ENCODE measurements around the gene ZNF697.

Gene ZNF697

GRCh38 chr1:119651133-119651532 is 3.1 kb upstream of the ZNF697 start:
- Histone ChIP-seq H3K36me3 (ENCODE audit: control insufficient read depth, insufficient read depth, low read length) (no peaks in the 10 kb centered on the region), H3K4me1 (ENCODE audit: control insufficient read depth, insufficient read depth, low read length) (peaks cover 5% of the 10 kb centered on the region), H3K27me3 (ENCODE audit: control insufficient read depth, insufficient read depth, low read length, poor library complexity, severe bottlenecking) (peaks cover 28% of the 10 kb centered on the region), H3K27ac (ENCODE audit: insufficient read depth, low read depth, low read length, poor library complexity, severe bottlenecking) (no peak overlapping the region), H3K9me3 (ENCODE audit: control insufficient read depth, low read length) (no peaks in the 10 kb centered on the region), H3K4me3 (ENCODE audit: insufficient read depth, low read depth, low read length) (no peak overlapping the region)
- 82 to 88% methylated on average over 2 of the region's 2 CpGs for WGBS, 2 experiments

GRCh38 chr1:119648620-119649004 is 546 bp upstream of the ZNF697 start:
- Histone ChIP-seq H3K4me1 (ENCODE audit: control insufficient read depth, insufficient read depth, low read length) (peaks cover 5% of the 10 kb centered on the region), H3K27me3 (ENCODE audit: control insufficient read depth, insufficient read depth, low read length, poor library complexity, severe bottlenecking) (peaks cover 28% of the 10 kb centered on the region), H3K9me3 (ENCODE audit: control insufficient read depth, low read length) (no peaks in the 10 kb centered on the region), H3K36me3 (ENCODE audit: control insufficient read depth, insufficient read depth, low read length) (no peaks in the 10 kb centered on the region), H3K27ac (ENCODE audit: insufficient read depth, low read depth, low read length, poor library complexity, severe bottlenecking) (no peak overlapping the region), H3K4me3 (ENCODE audit: insufficient read depth, low read depth, low read length) (peak overlapping the region; percentile 98)
- 16 to 18% methylated on average over 9 to 10 of the region's 10 CpGs for WGBS, 2 experiments

- 0% methylated on average over 18 of the region's 18 CpGs for WGBS, 2 experiments
- Histone ChIP-seq H3K9me3 (ENCODE audit: control insufficient read depth, low read length) (no peaks in the 10 kb centered on the region), H3K4me3 (ENCODE audit: insufficient read depth, low read depth, low read length) (peak overlapping the region; percentile 98), H3K27ac (ENCODE audit: insufficient read depth, low read depth, low read length, poor library complexity, severe bottlenecking) (peak overlapping the region; percentile 44), H3K27me3 (ENCODE audit: control insufficient read depth, insufficient read depth, low read length, poor library complexity, severe bottlenecking) (peaks cover 28% of the 10 kb centered on the region), H3K36me3 (ENCODE audit: control insufficient read depth, insufficient read depth, low read length) (no peaks in the 10 kb centered on the region), H3K4me1 (ENCODE audit: control insufficient read depth, insufficient read depth, low read length) (peaks cover 5% of the 10 kb centered on the region)
Observed at GRCh38 chr1:119647228-119647733, 785 bp downstream of the ZNF697 start.

- no peaks in the 10 kb centered on the region for H3K36me3 ChIP-seq (ENCODE audit: control insufficient read depth, insufficient read depth, low read length)
- H3K27me3 ChIP-seq (ENCODE audit: control insufficient read depth, insufficient read depth, low read length, poor library complexity, severe bottlenecking): peaks cover 28% of the 10 kb centered on the region
- no peaks in the 10 kb centered on the region for H3K9me3 ChIP-seq (ENCODE audit: control insufficient read depth, low read length)
- H3K4me1 ChIP-seq (ENCODE audit: control insufficient read depth, insufficient read depth, low read length): peaks cover 5% of the 10 kb centered on the region
- peak overlapping the region; percentile 98 for H3K4me3 ChIP-seq (ENCODE audit: insufficient read depth, low read depth, low read length)
- WGBS, 2 experiments: 13 to 18% methylated on average over 9 to 15 of the region's 15 CpGs
- no peak overlapping the region for H3K27ac ChIP-seq (ENCODE audit: insufficient read depth, low read depth, low read length, poor library complexity, severe bottlenecking)
Observed at GRCh38 chr1:119646521-119647227, 1.4 kb downstream of the ZNF697 start.

GRCh38 chr1:119639109-119639508 is 9.0 kb downstream of the ZNF697 start:
- H3K27ac ChIP-seq (ENCODE audit: insufficient read depth, low read depth, low read length, poor library complexity, severe bottlenecking): no peak overlapping the region
- H3K4me3 ChIP-seq (ENCODE audit: insufficient read depth, low read depth, low read length): no peak overlapping the region
- no peaks in the 10 kb centered on the region for H3K27me3 ChIP-seq (ENCODE audit: control insufficient read depth, insufficient read depth, low read length, poor library complexity, severe bottlenecking)
- H3K9me3 ChIP-seq (ENCODE audit: control insufficient read depth, low read length): no peaks in the 10 kb centered on the region
- 93 to 95% methylated on average over 1 of the region's 1 CpG for WGBS, 2 experiments
- H3K4me1 ChIP-seq (ENCODE audit: control insufficient read depth, insufficient read depth, low read length): peaks cover 4% of the 10 kb centered on the region
- H3K36me3 ChIP-seq (ENCODE audit: control insufficient read depth, insufficient read depth, low read length): no peaks in the 10 kb centered on the region

- no peaks in the 10 kb centered on the region for H3K27me3 ChIP-seq (ENCODE audit: control insufficient read depth, insufficient read depth, low read length, poor library complexity, severe bottlenecking)
- WGBS, 2 experiments: 87 to 95% methylated on average over 1 of the region's 1 CpG
- H3K36me3 ChIP-seq (ENCODE audit: control insufficient read depth, insufficient read depth, low read length): no peaks in the 10 kb centered on the region
Observed at GRCh38 chr1:119637710-119638109, 10.4 kb downstream of the ZNF697 start.

GRCh38 chr1:119636491-119637089 is 11.5 kb downstream of the ZNF697 start:
- 88 to 97% methylated on average over 3 to 4 of the region's 4 CpGs for WGBS, 2 experiments
- H3K4me1 ChIP-seq (ENCODE audit: control insufficient read depth, insufficient read depth, low read length): peaks cover 4% of the 10 kb centered on the region

More at GRCh38 chr1:119637710-119638109, 10.4 kb downstream of the ZNF697 start:
- H3K4me1 ChIP-seq (ENCODE audit: control insufficient read depth, insufficient read depth, low read length): peaks cover 4% of the 10 kb centered on the region
- no peaks in the 10 kb centered on the region for H3K9me3 ChIP-seq (ENCODE audit: control insufficient read depth, low read length)
- H3K27ac ChIP-seq (ENCODE audit: insufficient read depth, low read depth, low read length, poor library complexity, severe bottlenecking): no peak overlapping the region
- H3K4me3 ChIP-seq (ENCODE audit: insufficient read depth, low read depth, low read length): no peak overlapping the region

GRCh38 chr1:119635811-119636390 is 12.2 kb downstream of the ZNF697 start:
- Histone ChIP-seq H3K27ac (ENCODE audit: insufficient read depth, low read depth, low read length, poor library complexity, severe bottlenecking) (no peak overlapping the region), H3K9me3 (ENCODE audit: control insufficient read depth, low read length) (no peaks in the 10 kb centered on the region), H3K27me3 (ENCODE audit: control insufficient read depth, insufficient read depth, low read length, poor library complexity, severe bottlenecking) (no peaks in the 10 kb centered on the region), H3K4me1 (ENCODE audit: control insufficient read depth, insufficient read depth, low read length) (peaks cover 4% of the 10 kb centered on the region), H3K4me3 (ENCODE audit: insufficient read depth, low read depth, low read length) (no peak overlapping the region), H3K36me3 (ENCODE audit: control insufficient read depth, insufficient read depth, low read length) (no peaks in the 10 kb centered on the region)
- WGBS, 2 experiments: 95 to 96% methylated on average over 7 of the region's 7 CpGs

More at GRCh38 chr1:119636491-119637089, 11.5 kb downstream of the ZNF697 start:
- Histone ChIP-seq H3K4me3 (ENCODE audit: insufficient read depth, low read depth, low read length) (no peak overlapping the region), H3K27ac (ENCODE audit: insufficient read depth, low read depth, low read length, poor library complexity, severe bottlenecking) (no peak overlapping the region), H3K27me3 (ENCODE audit: control insufficient read depth, insufficient read depth, low read length, poor library complexity, severe bottlenecking) (no peaks in the 10 kb centered on the region), H3K36me3 (ENCODE audit: control insufficient read depth, insufficient read depth, low read length) (no peaks in the 10 kb centered on the region), H3K9me3 (ENCODE audit: control insufficient read depth, low read length) (no peaks in the 10 kb centered on the region)

GRCh38 chr1:119634016-119634415 is 14.1 kb downstream of the ZNF697 start:
- Histone ChIP-seq H3K9me3 (ENCODE audit: control insufficient read depth, low read length) (no peaks in the 10 kb centered on the region), H3K27me3 (ENCODE audit: control insufficient read depth, insufficient read depth, low read length, poor library complexity, severe bottlenecking) (no peaks in the 10 kb centered on the region), H3K27ac (ENCODE audit: insufficient read depth, low read depth, low read length, poor library complexity, severe bottlenecking) (no peak overlapping the region), H3K36me3 (ENCODE audit: control insufficient read depth, insufficient read depth, low read length) (no peaks in the 10 kb centered on the region), H3K4me3 (ENCODE audit: insufficient read depth, low read depth, low read length) (no peak overlapping the region), H3K4me1 (ENCODE audit: control insufficient read depth, insufficient read depth, low read length) (no peaks in the 10 kb centered on the region)
- WGBS, 2 experiments: 80 to 97% methylated on average over 1 to 3 of the region's 3 CpGs

GRCh38 chr1:119633575-119633974 is 14.5 kb downstream of the ZNF697 start:
- Histone ChIP-seq H3K27me3 (ENCODE audit: control insufficient read depth, insufficient read depth, low read length, poor library complexity, severe bottlenecking) (no peaks in the 10 kb centered on the region), H3K27ac (ENCODE audit: insufficient read depth, low read depth, low read length, poor library complexity, severe bottlenecking) (no peak overlapping the region), H3K4me3 (ENCODE audit: insufficient read depth, low read depth, low read length) (no peak overlapping the region), H3K4me1 (ENCODE audit: control insufficient read depth, insufficient read depth, low read length) (no peaks in the 10 kb centered on the region), H3K9me3 (ENCODE audit: control insufficient read depth, low read length) (no peaks in the 10 kb centered on the region), H3K36me3 (ENCODE audit: control insufficient read depth, insufficient read depth, low read length) (no peaks in the 10 kb centered on the region)
- WGBS, 2 experiments: 83 to 84% methylated on average over 1 of the region's 2 CpGs

Measured in ectodermal cell (in vitro differentiated cells).